B cell (primary cell): ENCODE results near the gene PLEKHM3. TPM values are rescaled to one million over a fixed set of nuclear protein-coding genes. Genes with fewer than 3 reads are reported as not detected.
"Not testable (repeated sequence)": the region's sequence is repeated elsewhere in the genome, so short reads cannot be mapped to it uniquely, and the experiment has no call there.

Source experiments
- ATAC-seq: fragments of 200-7000 bp; cut with Tn5 transposase; one replicate; pipeline ENCODE4 v1.10.0; 2021; ENCODE audit warnings: low read depth, mild to moderate bottlenecking, moderate number of reproducible peaks, moderate library complexity
- CTCF ChIA-PET: fragments of 350-600 bp; sonication (Branson Sonifier 250); formaldehyde crosslinking; loops from one replicate; lab custom pipeline; 2021; ENCODE audit warnings: antibody characterized with exemption, inconsistent platforms; lab: Charles Lee
- POLR2A ChIA-PET: fragments of 350-600 bp; sonication (Branson Sonifier 250); formaldehyde crosslinking; loops from one replicate; lab custom pipeline; 2021; ENCODE audit warnings: antibody characterized with exemption; lab: Charles Lee
- DNase-seq: peaks from one replicate; pipeline ENCODE4 v3.0.0; 2013
- H2AFZ ChIP-seq: 2 replicates; pipeline ENCODE4 v1.6.1; 2012; ENCODE audit warnings: mild to moderate bottlenecking, low read depth, low read length; ENCODE audit not compliant: insufficient read depth, poor library complexity, severe bottlenecking
- H3K27ac ChIP-seq, 2 donors: 1 replicate in 1 of 2; 2 replicates in 1 of 2; pipeline ENCODE4 v1.5.1; 2012 to 2013; ENCODE audit warnings: low read length in 2 of 2, mild to moderate bottlenecking in 2 of 2, moderate library complexity in 1 of 2
- H3K27me3 ChIP-seq, 4 experiments: fragments of 200-600 bp in 1 of 4; sonication (generic) in 1 of 4; replicated peaks in 1 of 4; 1 replicate in 2 of 4; 2 replicates in 2 of 4; pipeline versions ENCODE4 v1.6.1 to v1.7.0; 2013 to 2016; ENCODE audit warnings: low read length in 3 of 4, mild to moderate bottlenecking in 2 of 4, mixed read lengths in 1 of 4, moderate library complexity in 1 of 4; ENCODE audit not compliant: insufficient read depth in 4 of 4, control insufficient read depth in 3 of 4; ENCODE audit errors: control extremely low read depth in 1 of 4
- H3K36me3 ChIP-seq, 2 experiments: replicated peaks in 1 of 2; 1 replicate in 1 of 2; 2 replicates in 1 of 2; pipeline versions ENCODE4 v1.6.1 to v1.7.1; 2013; ENCODE audit warnings: low read length in 1 of 2; ENCODE audit not compliant: insufficient read depth in 2 of 2, control insufficient read depth in 1 of 2; ENCODE audit errors: control extremely low read depth in 1 of 2, extremely low read depth in 1 of 2
- H3K4me1 ChIP-seq, 2 donors: fragments of 200-600 bp in 1 of 2; sonication (generic) in 1 of 2; 1 replicate in 1 of 2; 2 replicates in 1 of 2; pipeline versions ENCODE4 v1.5.1 to v1.6.1; 2013 to 2017; ENCODE audit warnings: low read length in 2 of 2; ENCODE audit not compliant: control insufficient read depth in 2 of 2, insufficient read depth in 2 of 2
- H3K4me2 ChIP-seq: replicated peaks from 2 replicates; pipeline ENCODE3; 2012; ENCODE audit warnings: mild to moderate bottlenecking, low read depth, low read length; ENCODE audit not compliant: poor library complexity, severe bottlenecking
- H3K4me3 ChIP-seq, 5 experiments: fragments of 200-600 bp in 1 of 5; sonication (generic) in 1 of 5; 1 replicate in 3 of 5; 2 replicates in 2 of 5; pipeline versions ENCODE4 v1.5.1 to v1.7.0; 2011 to 2016; ENCODE audit warnings: low read length in 4 of 5, mild to moderate bottlenecking in 4 of 5, low read depth in 2 of 5, control low read depth in 1 of 5, moderate library complexity in 1 of 5; ENCODE audit not compliant: insufficient read depth in 1 of 5; ENCODE audit errors: control extremely low read depth in 1 of 5, extremely low read depth in 1 of 5
- H3K79me2 ChIP-seq: fragments of 200-600 bp; sonication (generic); one replicate; pipeline ENCODE4 v1.6.0; 2016; ENCODE audit warnings: low read length; ENCODE audit not compliant: control insufficient read depth, insufficient read depth
- H3K9ac ChIP-seq: fragments of 200-600 bp; sonication (generic); 2 replicates; pipeline ENCODE4 v1.6.1; 2017; ENCODE audit warnings: mild to moderate bottlenecking, low read length, moderate library complexity
- H3K9me3 ChIP-seq, 3 donors: one replicate each; pipeline versions ENCODE4 v1.6.1 to v1.7.1; 2013; ENCODE audit warnings: low read length in 2 of 3; ENCODE audit not compliant: control insufficient read depth in 2 of 3, insufficient read depth in 1 of 3; ENCODE audit errors: control extremely low read depth in 1 of 3
- H4K20me1 ChIP-seq: 2 replicates; pipeline ENCODE4 v1.6.0; 2012; ENCODE audit warnings: mild to moderate bottlenecking, low read length; ENCODE audit not compliant: insufficient read depth, control insufficient read depth, poor library complexity, severe bottlenecking
- H3K27ac Mint-ChIP-seq: one replicate; pipeline ENCODE4 v1.8.0; 2021; ENCODE audit warnings: mixed read lengths
- H3K27me3 Mint-ChIP-seq: one replicate; pipeline ENCODE4 v1.8.0; 2021; ENCODE audit warnings: mixed read lengths
- H3K4me1 Mint-ChIP-seq: one replicate; pipeline ENCODE4 v1.8.0; 2021; ENCODE audit warnings: mixed read lengths
- H3K4me3 Mint-ChIP-seq: one replicate; pipeline ENCODE4 v1.8.0; 2021; ENCODE audit warnings: mixed read lengths
- H3K9me3 Mint-ChIP-seq: one replicate; pipeline ENCODE4 v1.8.0; 2022; ENCODE audit warnings: mixed read lengths; ENCODE audit not compliant: insufficient read depth
- EZH2 ChIP-seq: IDR thresholded peaks from 2 replicates; pipeline ENCODE4 v1.6.1; 2012; ENCODE audit warnings: borderline replicate concordance, low read depth, mild to moderate bottlenecking, moderate library complexity, low read length; ENCODE audit not compliant: insufficient read depth, poor library complexity, severe bottlenecking
- WGBS: methylation state at CpG from one replicate; pipeline ENCODE4 v1.1.5; 2013; ENCODE audit warnings: missing lambda C conversion rate; ENCODE audit not compliant: insufficient coverage; 5-methylcytosine and 5-hydroxymethylcytosine counted together
- intact Hi-C: fragments of 100-400 bp; cut with micrococcal nuclease; formaldehyde crosslinking; loops from one replicate; pipeline ENCODE4 v1.10.0; 2022
- polyA plus RNA-seq: library from polyadenylated mRNA; depleted of rRNA; stranded (reverse); fragments of >200 nt; gene quantifications from 2 replicates; pipeline ENCODE4 v1.2.3, GENCODE V29; 2012
- total RNA-seq, 2 donors: library from RNA; stranded (reverse); fragments of 120-200 nt in 1 of 2; gene quantifications; 1 replicate in 1 of 2; 2 replicates in 1 of 2; pipeline versions ENCODE4 v1.2.3 to v1.2.4, GENCODE V29; 2013 to 2022
- TF ChIP-seq, protein P1 (sequence below): fragments of 200-600 bp; IDR thresholded peaks from one replicate; pipeline ENCODE4 v1.8.0; 2022; ENCODE audit warnings: antibody characterized with exemption, mild to moderate bottlenecking

PLEKHM3 gene
- total and polyA plus RNA-seq, 2 donors (not counting 1 experiment from before 2014, with no cell fraction given) = 4.0 to 17.7 TPM

DNA sequence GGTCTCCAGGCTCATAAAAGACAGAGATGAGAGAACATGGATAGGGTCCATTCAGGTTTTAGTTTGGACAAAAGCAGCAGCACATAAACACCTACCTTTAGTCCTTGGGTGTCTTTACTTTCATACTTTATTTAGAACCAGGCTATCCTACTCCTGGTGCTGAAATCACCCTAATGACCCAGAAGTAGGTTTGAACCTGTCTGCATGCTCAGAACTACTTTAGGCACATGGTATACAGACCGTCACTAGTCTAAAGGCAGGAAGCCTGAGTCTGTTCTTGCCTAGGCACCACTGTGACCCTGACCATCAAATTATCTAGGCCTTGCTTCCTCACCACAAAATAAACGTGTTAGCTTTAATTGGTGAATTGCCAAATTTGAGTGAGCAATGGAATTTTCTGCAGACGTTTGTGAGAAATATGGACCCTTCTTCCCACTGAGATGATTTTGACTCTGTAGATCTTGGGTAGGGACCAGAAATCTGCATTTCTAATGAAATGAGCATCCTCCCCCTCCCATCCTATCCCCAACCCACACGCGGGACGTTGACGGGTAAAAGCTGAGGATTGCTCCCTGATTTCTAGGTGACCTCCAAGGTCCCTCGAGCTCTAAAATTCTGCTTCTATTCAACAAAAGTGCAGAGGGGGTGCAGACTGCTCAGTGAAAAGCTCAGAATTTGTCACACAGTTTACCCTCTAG lies 75.1 kb downstream of the PLEKHM3 start:
- peaks cover 17% of the 10 kb centered on the region for H3K4me1 Mint-ChIP-seq
- H4K20me1 ChIP-seq = no peaks in the 10 kb centered on the region
- DNase-seq = no peak
- CTCF ChIA-PET = no interaction called here
- H3K27me3 Mint-ChIP-seq = no peaks in the 10 kb centered on the region
- no peak overlapping the region for H3K4me3 Mint-ChIP-seq
- H3K4me3 ChIP-seq = no peak overlapping the region
- H3K79me2 ChIP-seq = peaks cover 8% of the 10 kb centered on the region
- TF ChIP-seq, protein P1, sequence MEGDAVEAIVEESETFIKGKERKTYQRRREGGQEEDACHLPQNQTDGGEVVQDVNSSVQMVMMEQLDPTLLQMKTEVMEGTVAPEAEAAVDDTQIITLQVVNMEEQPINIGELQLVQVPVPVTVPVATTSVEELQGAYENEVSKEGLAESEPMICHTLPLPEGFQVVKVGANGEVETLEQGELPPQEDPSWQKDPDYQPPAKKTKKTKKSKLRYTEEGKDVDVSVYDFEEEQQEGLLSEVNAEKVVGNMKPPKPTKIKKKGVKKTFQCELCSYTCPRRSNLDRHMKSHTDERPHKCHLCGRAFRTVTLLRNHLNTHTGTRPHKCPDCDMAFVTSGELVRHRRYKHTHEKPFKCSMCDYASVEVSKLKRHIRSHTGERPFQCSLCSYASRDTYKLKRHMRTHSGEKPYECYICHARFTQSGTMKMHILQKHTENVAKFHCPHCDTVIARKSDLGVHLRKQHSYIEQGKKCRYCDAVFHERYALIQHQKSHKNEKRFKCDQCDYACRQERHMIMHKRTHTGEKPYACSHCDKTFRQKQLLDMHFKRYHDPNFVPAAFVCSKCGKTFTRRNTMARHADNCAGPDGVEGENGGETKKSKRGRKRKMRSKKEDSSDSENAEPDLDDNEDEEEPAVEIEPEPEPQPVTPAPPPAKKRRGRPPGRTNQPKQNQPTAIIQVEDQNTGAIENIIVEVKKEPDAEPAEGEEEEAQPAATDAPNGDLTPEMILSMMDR = no peak
- no peak for TF ChIP-seq EZH2
- peaks cover 2 to 7% of the 10 kb centered on the region in 2 experiments for H3K36me3 ChIP-seq
- H3K9me3 Mint-ChIP-seq = no peaks in the 10 kb centered on the region
- H2AFZ ChIP-seq = no peak overlapping the region
- POLR2A ChIA-PET = interaction anchor here (0.6 kb wide), 1 partner anchor 37 kb away, joined by 8 read pairs; no protein-coding TSS in a partner anchor
- intact Hi-C loops = no loop called here
- no peak overlapping the region for H3K27ac Mint-ChIP-seq
- no peak overlapping the region for H3K27ac ChIP-seq
- no peaks in the 10 kb centered on the region for H3K9me3 ChIP-seq
- no peak overlapping the region for H3K4me2 ChIP-seq
- H3K9ac ChIP-seq = no peak overlapping the region
- H3K27me3 ChIP-seq = no peaks in the 10 kb centered on the region
- peaks cover 9% of the 10 kb centered on the region in 2 donors for H3K4me1 ChIP-seq
- no peak for ATAC-seq
- WGBS = 97% methylated on average over 6 of the region's 8 CpGs

DNA sequence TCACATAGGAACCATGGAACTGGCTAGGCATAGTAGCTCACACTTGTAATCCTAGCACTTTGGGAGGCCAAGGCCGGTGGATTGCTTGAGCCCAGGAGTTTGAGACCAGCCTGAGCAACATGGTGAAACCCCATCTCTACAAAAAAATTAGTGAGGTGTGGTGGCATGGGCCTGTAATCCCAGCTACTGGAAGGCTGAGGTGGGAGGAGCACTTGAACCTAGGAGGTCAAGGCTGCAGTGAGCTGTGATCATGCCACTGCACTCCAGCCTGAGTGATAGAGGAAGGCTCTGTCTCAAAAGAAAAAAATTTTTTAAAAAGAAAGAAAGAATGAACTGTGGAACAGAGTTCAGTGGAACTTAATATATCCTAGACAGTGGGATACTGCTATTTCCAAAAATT lies 76.1 kb downstream of the PLEKHM3 start:
- no CpG with 5 or more reads among the region's 1 CpG for WGBS
- H3K9me3 Mint-ChIP-seq, H3K4me3 ChIP-seq, intact Hi-C loops, H3K27me3 ChIP-seq, H3K4me2 ChIP-seq, H3K27me3 Mint-ChIP-seq, H2AFZ ChIP-seq, H3K27ac Mint-ChIP-seq, DNase-seq, H3K79me2 ChIP-seq, H3K9me3 ChIP-seq, CTCF ChIA-PET, POLR2A ChIA-PET, H4K20me1 ChIP-seq, H3K9ac ChIP-seq, H3K27ac ChIP-seq, H3K4me3 Mint-ChIP-seq, ATAC-seq, H3K4me1 ChIP-seq: not testable (repeated sequence)
- peaks cover 6 to 12% of the 10 kb centered on the region in 2 experiments for H3K36me3 ChIP-seq
- peaks cover 17% of the 10 kb centered on the region for H3K4me1 Mint-ChIP-seq
